Vagina (tissue), 2 donors: ENCODE results near the gene TMEM129.

Experiments
- CTCF ChIP-seq, 3 experiments: fragments of 450-650 bp in 2 of 3; fragments of 200-600 bp in 1 of 3; sonication (generic) in 1 of 3; IDR thresholded peaks; one replicate each; pipeline ENCODE4 v1.5.1; 2017 to 2019; ENCODE audit warnings: antibody characterized with exemption in 3 of 3, mild to moderate bottlenecking in 2 of 3, moderate library complexity in 2 of 3
- POLR2A ChIP-seq, 2 donors: fragments of 450-650 bp; IDR thresholded peaks; one replicate each; pipeline ENCODE4 v1.6.1; 2017; ENCODE audit warnings: antibody characterized with exemption in 2 of 2, mild to moderate bottlenecking in 2 of 2, moderate library complexity in 2 of 2

- no peak for TF ChIP-seq POLR2A (IDR thresholded peaks at IDR 0.05)
- TF ChIP-seq CTCF (IDR thresholded peaks at IDR 0.05): no peak
Observed at GRCh38 chr4:1683261-1683735, 37.8 kb downstream of the TMEM129 start.
